ENCODE measurements around the gene MICB.

The MICB gene

GRCh38 chr6:31532644-31533454 lies 34.9 kb downstream of the MICB start:
- H3K9me3 ChIP-seq (ENCODE audit: control insufficient read depth, low read length), result no peaks in the 10 kb centered on the region
- H3K4me1 ChIP-seq (ENCODE audit: control insufficient read depth, insufficient read depth, low read length), result no peaks in the 10 kb centered on the region
- no peak overlapping the region for H3K9ac ChIP-seq (ENCODE audit: low read length)
- no peaks in the 10 kb centered on the region for H3K27me3 ChIP-seq (replicated peaks; ENCODE audit: control insufficient read depth, insufficient read depth, low read length)
- H3K36me3 ChIP-seq (ENCODE audit: control insufficient read depth, insufficient read depth, low read length, severe bottlenecking), result peaks cover 84% of the 10 kb centered on the region
- no peak overlapping the region for H3K4me3 ChIP-seq (ENCODE audit: low read length)
- no peak for DNase-seq (ENCODE audit: low read depth)

GRCh38 chr6:31533455-31533841 lies 35.5 kb downstream of the MICB start:
- Histone ChIP-seq H3K36me3 (ENCODE audit: control insufficient read depth, insufficient read depth, low read length, severe bottlenecking) (peaks cover 90% of the 10 kb centered on the region), H3K4me1 (ENCODE audit: control insufficient read depth, insufficient read depth, low read length) (peaks cover under 1% of the 10 kb centered on the region), H3K4me3 (ENCODE audit: low read length) (no peak overlapping the region), H3K9me3 (ENCODE audit: control insufficient read depth, low read length) (no peaks in the 10 kb centered on the region), H3K27me3 (replicated peaks; ENCODE audit: control insufficient read depth, insufficient read depth, low read length) (no peaks in the 10 kb centered on the region), H3K9ac (ENCODE audit: low read length) (no peak overlapping the region)
- no peak for DNase-seq (ENCODE audit: low read depth)

- Histone ChIP-seq H3K27me3 (replicated peaks; ENCODE audit: control insufficient read depth, insufficient read depth, low read length) (no peaks in the 10 kb centered on the region), H3K4me3 (ENCODE audit: low read length) (no peak overlapping the region), H3K36me3 (ENCODE audit: control insufficient read depth, insufficient read depth, low read length, severe bottlenecking) (peaks cover 95% of the 10 kb centered on the region), H3K9me3 (ENCODE audit: control insufficient read depth, low read length) (no peaks in the 10 kb centered on the region), H3K4me1 (ENCODE audit: control insufficient read depth, insufficient read depth, low read length) (peaks cover 6% of the 10 kb centered on the region), H3K9ac (ENCODE audit: low read length) (peak overlapping the region; percentile 39)
- DNase-seq (ENCODE audit: low read depth), result no peak
Measured at GRCh38 chr6:31534011-31534410, 36.1 kb downstream of the MICB start.

- no peak for DNase-seq (ENCODE audit: low read depth)
- H3K4me1 ChIP-seq (ENCODE audit: control insufficient read depth, insufficient read depth, low read length), result peaks cover 11% of the 10 kb centered on the region
- H3K9me3 ChIP-seq (ENCODE audit: control insufficient read depth, low read length), result no peaks in the 10 kb centered on the region
- no peaks in the 10 kb centered on the region for H3K27me3 ChIP-seq (replicated peaks; ENCODE audit: control insufficient read depth, insufficient read depth, low read length)
- H3K36me3 ChIP-seq (ENCODE audit: control insufficient read depth, insufficient read depth, low read length, severe bottlenecking), result peaks cover 98% of the 10 kb centered on the region
- H3K9ac ChIP-seq (ENCODE audit: low read length), result no peak overlapping the region
- H3K4me3 ChIP-seq (ENCODE audit: low read length), result no peak overlapping the region
Measured at GRCh38 chr6:31534521-31535040, 36.6 kb downstream of the MICB start.

GRCh38 chr6:31535538-31536324 lies 37.8 kb downstream of the MICB start:
- H3K9me3 ChIP-seq (ENCODE audit: control insufficient read depth, low read length), result no peaks in the 10 kb centered on the region
- peaks cover 93% of the 10 kb centered on the region for H3K36me3 ChIP-seq (ENCODE audit: control insufficient read depth, insufficient read depth, low read length, severe bottlenecking)
- no peak overlapping the region for H3K9ac ChIP-seq (ENCODE audit: low read length)
- H3K4me1 ChIP-seq (ENCODE audit: control insufficient read depth, insufficient read depth, low read length), result peaks cover 22% of the 10 kb centered on the region
- H3K4me3 ChIP-seq (ENCODE audit: low read length), result no peak overlapping the region
- H3K27me3 ChIP-seq (replicated peaks; ENCODE audit: control insufficient read depth, insufficient read depth, low read length), result no peaks in the 10 kb centered on the region
- DNase-seq (ENCODE audit: low read depth), result no peak

- peaks cover 62% of the 10 kb centered on the region for H3K36me3 ChIP-seq (ENCODE audit: control insufficient read depth, insufficient read depth, low read length, severe bottlenecking)
- H3K27me3 ChIP-seq (replicated peaks; ENCODE audit: control insufficient read depth, insufficient read depth, low read length), result no peaks in the 10 kb centered on the region
- H3K9ac ChIP-seq (ENCODE audit: low read length), result peak overlapping the region; percentile 97
- peak overlapping the region; percentile 92 for H3K4me3 ChIP-seq (ENCODE audit: low read length)
- DNase-seq (ENCODE audit: low read depth), result no peak
- no peaks in the 10 kb centered on the region for H3K9me3 ChIP-seq (ENCODE audit: control insufficient read depth, low read length)
- H3K4me1 ChIP-seq (ENCODE audit: control insufficient read depth, insufficient read depth, low read length), result peaks cover 22% of the 10 kb centered on the region
Measured at GRCh38 chr6:31538805-31539400, 41.0 kb downstream of the MICB start.

GRCh38 chr6:31540640-31541039 lies 42.7 kb downstream of the MICB start:
- Histone ChIP-seq H3K9ac (ENCODE audit: low read length) (peak overlapping the region; percentile 97), H3K9me3 (ENCODE audit: control insufficient read depth, low read length) (no peaks in the 10 kb centered on the region), H3K36me3 (ENCODE audit: control insufficient read depth, insufficient read depth, low read length, severe bottlenecking) (peaks cover 45% of the 10 kb centered on the region), H3K27me3 (replicated peaks; ENCODE audit: control insufficient read depth, insufficient read depth, low read length) (no peaks in the 10 kb centered on the region), H3K4me3 (ENCODE audit: low read length) (peak overlapping the region; percentile 92), H3K4me1 (ENCODE audit: control insufficient read depth, insufficient read depth, low read length) (peaks cover 22% of the 10 kb centered on the region)
- no peak for DNase-seq (ENCODE audit: low read depth)

GRCh38 chr6:31541059-31541657 lies 43.2 kb downstream of the MICB start:
- H3K4me1 ChIP-seq (ENCODE audit: control insufficient read depth, insufficient read depth, low read length), result peaks cover 22% of the 10 kb centered on the region
- H3K9me3 ChIP-seq (ENCODE audit: control insufficient read depth, low read length), result no peaks in the 10 kb centered on the region
- no peaks in the 10 kb centered on the region for H3K27me3 ChIP-seq (replicated peaks; ENCODE audit: control insufficient read depth, insufficient read depth, low read length)
- H3K4me3 ChIP-seq (ENCODE audit: low read length), result peak overlapping the region; percentile 92
- H3K36me3 ChIP-seq (ENCODE audit: control insufficient read depth, insufficient read depth, low read length, severe bottlenecking), result peaks cover 39% of the 10 kb centered on the region
- peak; percentile 78 for DNase-seq (ENCODE audit: low read depth)
- peak overlapping the region; percentile 97 for H3K9ac ChIP-seq (ENCODE audit: low read length)

GRCh38 chr6:31541658-31542521 lies 43.9 kb downstream of the MICB start, which contains the start of gene DDX39B:
TSS of gene DDX39B (minus strand) at chr6:31542003. CDS start at chr6:31540532, 1,471 bp downstream.
- Histone ChIP-seq H3K27me3 (replicated peaks; ENCODE audit: control insufficient read depth, insufficient read depth, low read length) (no peaks in the 10 kb centered on the region), H3K36me3 (ENCODE audit: control insufficient read depth, insufficient read depth, low read length, severe bottlenecking) (peaks cover 32% of the 10 kb centered on the region), H3K9me3 (ENCODE audit: control insufficient read depth, low read length) (no peaks in the 10 kb centered on the region), H3K4me1 (ENCODE audit: control insufficient read depth, insufficient read depth, low read length) (peaks cover 22% of the 10 kb centered on the region), H3K4me3 (ENCODE audit: low read length) (peak within 1 kb of the TSS; percentile 92), H3K9ac (ENCODE audit: low read length) (peak within 1 kb of the TSS; percentile 97)
- peak; percentile 99 for DNase-seq (ENCODE audit: low read depth)

GRCh38 chr6:31543639-31544038 lies 45.7 kb downstream of the MICB start:
- DNase-seq (ENCODE audit: low read depth), result no peak
- no peaks in the 10 kb centered on the region for H3K27me3 ChIP-seq (replicated peaks; ENCODE audit: control insufficient read depth, insufficient read depth, low read length)
- H3K9ac ChIP-seq (ENCODE audit: low read length), result peak overlapping the region; percentile 97
- peaks cover 16% of the 10 kb centered on the region for H3K36me3 ChIP-seq (ENCODE audit: control insufficient read depth, insufficient read depth, low read length, severe bottlenecking)
- H3K4me1 ChIP-seq (ENCODE audit: control insufficient read depth, insufficient read depth, low read length), result peaks cover 30% of the 10 kb centered on the region
- H3K9me3 ChIP-seq (ENCODE audit: control insufficient read depth, low read length), result no peaks in the 10 kb centered on the region
- H3K4me3 ChIP-seq (ENCODE audit: low read length), result no peak overlapping the region

Data from adipocyte (in vitro differentiated cells).